HG03139 (cell line): Measurements from ENCODE around the gene GNAI2.
A peak's percentile ranks its signal among the peaks of the same experiment; 100 is the strongest.
"Not testable (repeated sequence)": the region's sequence is repeated elsewhere in the genome, so short reads cannot be mapped to it uniquely, and the experiment has no call there.

ENCODE experiments used
- ATAC-seq: cut with Tn5 transposase; IDR thresholded peaks from one replicate; pipeline ENCODE4 v1.9.1; 2021; ENCODE audit not compliant: unreplicated experiment

GNAI2 gene

DNA sequence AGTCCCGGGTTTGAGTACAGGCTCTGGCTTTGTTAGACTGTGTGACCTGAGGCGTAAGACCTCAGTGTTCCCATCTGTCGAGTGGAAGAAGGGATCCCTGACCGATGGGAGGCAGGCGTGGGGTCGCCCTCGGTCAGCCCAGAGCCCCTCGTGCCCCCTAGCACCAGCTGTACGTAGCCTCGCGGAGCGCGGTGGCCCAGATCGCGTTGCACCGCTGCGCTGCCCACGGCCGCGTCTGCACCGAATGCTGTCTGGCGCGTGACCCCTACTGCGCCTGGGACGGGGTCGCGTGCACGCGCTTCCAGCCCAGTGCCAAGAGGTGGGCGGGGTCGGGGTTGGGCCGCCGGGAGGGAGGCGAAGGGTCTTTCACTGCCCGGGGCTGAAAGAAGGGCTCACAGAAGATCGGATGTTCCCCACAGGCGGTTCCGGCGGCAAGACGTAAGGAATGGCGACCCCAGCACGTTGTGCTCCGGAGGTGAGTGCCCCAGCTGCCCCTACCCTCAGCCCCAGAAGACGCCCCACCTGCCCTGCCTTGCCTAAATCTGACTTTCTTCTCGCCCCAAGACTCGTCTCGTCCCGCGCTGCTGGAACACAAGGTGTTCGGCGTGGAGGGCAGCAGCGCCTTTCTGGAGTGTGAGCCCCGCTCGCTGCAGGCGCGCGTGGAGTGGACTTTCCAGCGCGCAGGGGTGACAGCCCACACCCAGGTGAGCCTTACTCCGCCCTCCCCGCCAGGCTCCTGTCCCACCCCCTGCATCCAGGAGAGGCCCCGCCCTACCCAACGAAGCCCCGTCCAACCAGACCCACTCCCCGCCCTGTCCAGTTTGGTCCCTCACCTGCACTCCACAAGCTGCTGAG is 39.4 kb downstream of the GNAI2 start:
- no peak for ATAC-seq

DNA sequence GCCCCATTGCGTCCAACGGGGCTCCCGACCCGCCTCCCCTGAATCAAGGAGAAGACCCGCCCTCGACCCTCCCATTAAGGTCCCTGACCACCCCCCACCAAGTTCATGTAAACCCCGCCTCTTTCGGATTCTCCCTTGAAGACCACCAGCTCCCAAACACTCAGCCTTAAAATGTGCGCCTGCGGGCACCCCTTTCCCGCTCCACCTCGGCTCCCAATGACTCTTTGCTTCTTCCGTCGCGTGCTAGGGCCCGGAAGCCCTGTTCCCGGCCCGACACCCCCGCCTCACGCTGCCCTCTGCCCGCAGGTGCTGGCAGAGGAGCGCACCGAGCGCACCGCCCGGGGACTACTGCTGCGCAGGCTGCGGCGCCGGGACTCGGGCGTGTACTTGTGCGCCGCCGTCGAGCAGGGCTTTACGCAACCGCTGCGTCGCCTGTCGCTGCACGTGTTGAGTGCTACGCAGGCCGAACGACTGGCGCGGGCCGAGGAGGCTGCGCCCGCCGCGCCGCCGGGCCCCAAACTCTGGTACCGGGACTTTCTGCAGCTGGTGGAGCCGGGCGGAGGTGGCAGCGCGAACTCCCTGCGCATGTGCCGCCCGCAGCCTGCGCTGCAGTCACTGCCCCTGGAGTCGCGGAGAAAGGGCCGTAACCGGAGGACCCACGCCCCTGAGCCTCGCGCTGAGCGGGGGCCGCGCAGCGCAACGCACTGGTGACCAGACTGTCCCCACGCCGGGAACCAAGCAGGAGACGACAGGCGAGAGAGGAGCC is 40.2 kb downstream of the GNAI2 start:
- no peak for ATAC-seq

DNA sequence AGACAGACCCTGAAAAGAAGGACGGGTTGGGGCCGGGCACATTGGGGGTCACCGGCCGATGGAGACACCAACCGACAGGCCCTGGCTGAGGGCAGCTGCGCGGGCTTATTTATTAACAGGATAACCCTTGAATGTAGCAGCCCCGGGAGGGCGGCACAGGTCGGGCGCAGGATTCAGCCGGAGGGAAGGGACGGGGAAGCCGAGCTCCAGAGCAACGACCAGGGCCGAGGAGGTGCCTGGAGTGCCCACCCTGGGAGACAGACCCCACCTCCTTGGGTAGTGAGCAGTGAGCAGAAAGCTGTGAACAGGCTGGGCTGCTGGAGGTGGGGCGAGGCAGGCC is 40.7 kb downstream of the GNAI2 start:
- ATAC-seq, result no peak

DNA sequence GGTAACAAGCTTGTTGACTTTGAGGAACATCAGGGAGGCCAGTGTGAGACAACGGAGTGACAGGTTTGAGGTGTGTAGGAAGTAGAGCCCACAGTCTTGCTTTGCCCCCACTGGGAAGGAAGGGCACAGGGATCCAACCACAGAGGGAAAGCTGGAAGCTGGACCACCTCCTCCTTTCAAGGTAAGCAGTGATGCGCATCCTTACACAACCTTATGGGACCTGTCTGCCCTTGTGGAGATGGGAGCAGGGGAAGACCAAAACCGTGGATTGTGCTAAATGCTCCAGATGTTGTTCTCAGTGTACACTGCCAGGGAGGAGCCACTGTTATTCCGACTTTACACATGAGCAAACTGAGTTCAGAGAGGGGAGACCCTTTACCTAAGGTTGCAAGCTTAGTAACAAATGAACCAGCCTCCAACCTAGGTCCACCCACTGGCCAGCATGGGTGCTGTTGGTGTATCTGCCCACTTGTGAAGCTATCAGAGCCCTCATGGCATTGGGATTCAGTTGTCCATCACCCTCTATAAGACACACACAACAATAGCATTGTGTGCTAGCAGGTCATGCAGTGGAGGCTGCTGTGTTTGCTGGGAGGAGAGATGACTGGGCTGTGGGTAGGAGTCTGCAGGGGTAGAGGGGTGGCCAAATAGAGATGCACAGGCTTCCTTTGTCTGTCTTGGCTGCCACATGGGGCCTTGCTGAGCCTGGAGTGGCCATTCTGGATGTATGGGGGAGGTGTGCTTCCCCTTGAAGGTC is 42.3 kb downstream of the GNAI2 start:
- ATAC-seq, result no peak

DNA sequence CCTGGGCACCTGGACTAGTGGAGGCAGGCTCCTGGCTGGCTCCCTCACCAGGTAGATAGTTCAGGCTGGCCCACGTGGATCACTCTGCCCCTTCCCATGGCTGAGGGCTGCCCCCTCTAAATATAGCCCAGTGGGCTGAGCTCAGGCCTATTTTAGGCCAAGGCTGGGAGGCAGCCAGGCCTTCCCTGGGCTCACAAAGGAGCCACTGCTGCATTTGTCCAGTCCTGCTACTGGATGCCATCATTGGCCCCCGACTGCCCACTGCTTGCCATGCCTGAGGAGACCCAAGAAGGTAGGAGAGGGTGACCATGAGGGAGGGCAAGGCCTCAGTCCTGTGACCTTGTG is 42.8 kb downstream of the GNAI2 start, which contains the start of gene LSMEM2:
TSS of gene LSMEM2 (plus strand) at position 208 of the 345 bp plus-strand sequence. CDS start at position 235, 27 bp downstream.
- no peak for ATAC-seq

DNA sequence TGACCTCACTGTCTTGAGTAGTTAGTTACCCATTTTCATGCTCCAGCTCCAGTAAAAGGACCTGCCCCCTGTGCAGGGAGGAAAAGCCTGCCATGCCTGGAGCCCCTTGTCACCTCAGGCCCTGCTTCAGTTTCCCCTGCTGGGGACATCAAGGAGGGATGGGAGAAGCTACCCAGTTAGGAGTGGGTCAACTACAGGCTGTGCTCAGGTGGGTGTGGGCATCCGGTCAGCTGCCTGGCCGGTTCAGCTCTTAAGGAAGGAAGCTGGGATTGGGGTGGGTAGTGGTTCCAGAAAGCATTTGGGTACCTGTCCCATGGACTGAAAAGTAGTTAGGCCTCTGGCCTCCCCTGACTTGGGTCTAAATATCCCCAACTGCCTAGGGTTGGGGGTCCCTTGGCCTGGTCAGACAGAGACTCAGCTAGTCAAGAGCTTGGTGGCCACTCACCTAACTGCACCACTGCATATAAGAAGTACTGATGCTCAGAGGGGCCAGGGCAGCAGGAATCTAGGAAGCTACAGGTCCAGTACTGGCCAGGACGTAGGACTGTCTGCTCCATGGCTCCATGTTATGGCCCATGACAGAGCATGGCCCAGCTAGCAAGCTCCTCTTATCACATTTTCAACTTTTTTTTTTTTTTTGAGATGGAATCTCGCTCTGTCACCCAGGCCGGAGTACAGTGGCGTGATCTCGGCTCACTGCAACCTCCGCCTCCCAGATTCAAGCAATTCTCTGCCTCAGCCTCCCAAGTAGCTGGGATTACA is 43.4 kb downstream of the GNAI2 start:
- no peak for ATAC-seq

DNA sequence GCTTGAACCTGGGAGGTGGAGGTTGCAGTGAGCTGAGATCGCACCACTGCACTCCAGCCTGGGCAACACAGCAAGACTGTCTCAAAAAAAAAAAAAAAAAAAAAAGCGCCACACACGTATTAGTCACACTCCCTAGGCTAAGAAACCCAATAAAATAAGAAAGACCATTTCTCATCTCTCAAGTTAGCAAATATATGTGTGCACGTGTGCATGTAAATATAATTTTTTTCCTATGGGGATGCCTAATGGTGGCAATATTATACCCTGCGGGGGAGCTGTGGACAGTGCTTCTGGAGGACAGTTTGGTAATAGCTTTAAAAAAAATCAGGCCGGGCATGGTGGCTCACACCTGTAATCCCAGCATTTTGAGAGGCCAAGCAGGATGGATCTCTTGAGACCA is 48.1 kb downstream of the GNAI2 start:
- not testable (repeated sequence) for ATAC-seq

DNA sequence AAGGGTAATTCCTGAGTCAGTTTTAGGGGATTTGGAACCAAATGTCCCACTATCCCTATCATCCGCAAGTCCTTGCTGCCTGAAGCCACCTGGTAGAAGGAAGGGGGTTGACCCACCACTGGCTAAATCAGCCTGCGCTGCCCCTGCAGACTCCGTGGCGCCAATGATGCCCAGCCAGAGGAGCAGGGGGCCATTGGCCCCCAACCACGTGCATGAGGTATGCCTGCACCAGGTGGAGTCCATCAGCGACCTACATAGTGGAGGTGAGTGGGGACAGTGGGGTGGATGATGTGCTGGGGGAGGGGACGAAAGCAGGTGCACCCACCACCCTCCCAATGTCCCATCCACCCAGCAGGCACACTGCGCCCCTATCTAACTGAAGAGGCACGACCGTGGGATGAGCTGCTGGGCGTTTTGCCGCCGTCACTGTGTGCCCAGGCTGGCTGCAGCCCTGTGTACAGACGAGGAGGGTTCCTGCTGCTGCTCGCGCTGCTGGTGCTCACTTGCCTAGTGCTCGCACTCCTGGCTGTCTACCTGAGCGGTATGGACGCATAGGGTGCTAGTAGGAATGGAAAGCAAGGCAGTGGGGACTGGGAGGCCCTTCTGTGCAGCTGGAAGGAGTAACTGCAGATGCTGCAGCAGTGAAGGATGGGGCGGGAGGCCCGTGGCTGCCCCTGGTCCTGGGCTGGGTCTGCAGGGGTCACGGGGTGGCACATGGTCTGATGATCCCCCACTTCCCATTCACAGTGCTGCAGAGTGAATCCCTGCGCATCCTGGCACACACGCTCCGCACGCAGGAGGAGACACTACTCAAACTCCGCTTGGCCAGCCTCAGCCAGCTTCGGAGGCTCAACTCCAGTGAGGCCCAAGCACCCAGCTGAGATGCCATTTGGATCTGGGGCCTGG is 50.6 kb downstream of the GNAI2 start:
- no peak for ATAC-seq

DNA sequence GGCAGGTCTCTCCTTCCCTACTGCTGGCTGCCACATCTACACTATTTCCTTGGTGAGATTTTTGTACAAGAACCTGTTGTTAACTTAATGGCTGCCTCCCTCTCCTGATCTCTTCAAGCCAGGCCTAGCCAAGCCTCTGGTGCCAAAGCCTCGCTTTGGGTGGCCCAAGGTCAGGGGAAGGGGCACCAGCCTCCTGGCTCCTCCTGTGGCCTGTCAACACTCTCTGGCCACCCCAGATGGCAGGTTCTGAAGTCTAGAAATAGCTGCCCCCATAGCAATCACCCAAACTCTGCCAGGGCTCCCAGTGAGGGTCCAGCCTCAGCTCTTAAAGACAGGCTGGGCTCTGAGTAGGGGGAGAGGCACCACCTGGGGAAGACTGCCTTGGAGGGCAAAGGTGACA is 51.3 kb downstream of the GNAI2 start:
- ATAC-seq, result no peak

DNA sequence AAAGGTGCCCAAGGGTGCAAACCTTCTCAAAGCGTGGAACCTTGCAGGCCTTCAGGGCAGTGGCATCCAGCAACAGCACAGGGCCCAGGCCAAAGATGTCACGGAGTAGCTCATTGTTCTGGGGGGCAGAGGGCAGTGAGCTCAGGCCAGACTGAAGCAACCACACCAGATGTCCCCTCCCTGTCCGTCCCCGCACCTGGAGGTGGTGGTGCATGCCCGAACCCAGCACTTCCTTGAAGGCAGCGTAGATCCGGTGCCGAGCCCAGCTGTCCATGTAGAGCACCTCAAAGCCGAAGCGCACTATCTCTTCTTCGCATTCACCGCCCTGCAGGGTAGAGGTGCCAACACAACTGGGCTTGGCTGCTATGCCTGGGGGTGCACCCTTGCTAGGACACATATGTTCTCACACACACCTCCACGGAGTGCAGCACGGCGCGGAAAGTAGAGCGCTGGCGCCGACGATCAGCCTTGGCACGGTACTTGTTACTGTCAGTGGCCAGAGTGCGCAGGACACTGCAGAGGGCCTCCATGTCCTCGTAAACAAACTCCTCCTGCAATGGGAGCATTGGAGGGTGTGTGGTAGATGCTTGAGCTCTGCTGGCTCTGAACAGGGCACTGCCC is 52.5 kb downstream of the GNAI2 start:
- no peak for ATAC-seq

DNA sequence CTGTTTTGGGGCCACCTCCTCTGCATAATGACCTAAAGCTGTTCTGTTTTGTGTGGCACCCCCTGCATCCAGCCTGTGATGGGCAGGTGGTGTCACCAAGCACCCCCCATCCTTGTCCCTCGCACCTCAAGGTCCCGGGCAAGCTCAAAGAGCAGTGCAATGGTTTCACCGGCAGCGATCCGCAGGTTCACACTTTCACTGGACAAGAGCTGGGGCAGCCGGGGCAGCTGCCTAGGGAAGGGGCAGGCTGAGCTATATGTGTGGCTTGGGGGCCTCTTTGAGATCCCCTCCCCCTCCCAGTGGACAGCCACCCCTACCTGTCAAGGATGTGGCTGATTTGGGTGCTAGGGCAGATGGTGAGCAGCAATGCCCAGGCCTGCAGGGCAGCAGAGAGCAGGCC is 53.1 kb downstream of the GNAI2 start:
- no peak for ATAC-seq

DNA sequence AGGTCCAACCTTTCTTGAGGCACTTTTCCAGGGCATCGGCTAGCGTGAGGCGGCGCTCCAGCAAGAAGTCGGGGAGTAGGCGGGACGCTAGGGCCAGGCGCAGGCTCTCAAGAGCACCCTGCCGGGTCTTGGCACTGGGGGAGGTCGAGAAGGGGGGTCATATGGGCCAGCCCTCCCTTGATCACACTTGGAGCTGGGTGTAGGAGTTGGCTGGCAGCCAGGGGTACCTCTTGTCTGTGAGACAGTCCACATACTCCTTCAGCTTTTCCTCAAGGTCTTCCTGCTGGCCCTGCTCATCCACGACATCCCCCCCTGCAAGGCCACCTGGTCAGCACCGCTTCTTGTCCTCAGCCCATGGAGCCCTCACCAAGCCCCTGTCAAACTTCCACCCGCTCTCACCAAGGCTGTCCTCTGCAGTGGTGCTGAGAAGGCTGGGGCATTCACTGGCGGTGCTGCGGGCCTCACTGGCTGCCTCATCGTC is 54.2 kb downstream of the GNAI2 start:
- no peak for ATAC-seq

DNA sequence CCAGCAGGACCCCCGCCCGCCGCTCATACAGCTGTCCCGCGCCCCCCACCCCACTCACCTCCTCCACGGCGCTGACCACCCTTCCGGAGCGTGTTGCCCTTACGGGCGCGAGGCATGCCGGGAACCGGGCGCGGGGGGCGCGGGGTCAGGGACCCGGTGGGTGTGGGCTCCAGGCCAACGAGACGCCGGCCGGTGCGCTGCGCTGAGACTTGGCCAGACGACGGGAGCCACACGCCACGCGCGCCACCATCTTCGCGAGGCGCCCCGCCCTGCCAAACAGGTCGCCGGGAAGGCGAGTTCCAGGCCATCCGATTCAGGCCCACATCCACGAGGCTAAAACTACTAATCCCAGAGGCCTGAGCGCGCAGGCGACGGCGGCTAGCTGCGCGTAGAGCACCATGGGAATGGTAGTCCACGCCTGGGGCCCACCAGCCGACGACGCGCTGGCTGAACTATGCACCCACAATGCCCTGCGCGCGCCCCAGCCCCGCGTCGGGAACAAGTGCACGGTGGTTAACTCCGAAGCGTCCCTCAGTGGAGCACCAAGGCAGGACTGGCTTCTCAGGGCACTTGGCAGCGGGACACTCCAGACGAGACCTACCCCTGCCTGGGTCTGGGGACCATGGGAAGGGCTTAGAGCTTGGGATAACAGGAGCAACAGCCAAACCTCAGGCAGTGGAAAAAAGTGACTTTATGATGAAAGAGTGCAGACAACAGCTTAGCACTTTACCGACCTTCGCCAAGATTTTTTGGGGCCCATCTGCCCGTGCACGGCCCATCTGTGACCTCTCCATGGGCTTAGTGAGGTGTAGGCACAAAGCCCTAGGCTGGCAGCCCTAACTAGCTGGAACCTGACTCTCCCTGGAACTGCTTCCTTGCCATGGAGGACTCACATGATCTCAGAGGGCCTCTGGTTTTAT is 56.4 kb downstream of the GNAI2 start, which contains the start of gene IFRD2:
TSS of gene IFRD2 (minus strand) at position 271 of the 920 bp plus-strand sequence. CDS start at position 116, 155 bp downstream.
- ATAC-seq, result peak; percentile 93

DNA sequence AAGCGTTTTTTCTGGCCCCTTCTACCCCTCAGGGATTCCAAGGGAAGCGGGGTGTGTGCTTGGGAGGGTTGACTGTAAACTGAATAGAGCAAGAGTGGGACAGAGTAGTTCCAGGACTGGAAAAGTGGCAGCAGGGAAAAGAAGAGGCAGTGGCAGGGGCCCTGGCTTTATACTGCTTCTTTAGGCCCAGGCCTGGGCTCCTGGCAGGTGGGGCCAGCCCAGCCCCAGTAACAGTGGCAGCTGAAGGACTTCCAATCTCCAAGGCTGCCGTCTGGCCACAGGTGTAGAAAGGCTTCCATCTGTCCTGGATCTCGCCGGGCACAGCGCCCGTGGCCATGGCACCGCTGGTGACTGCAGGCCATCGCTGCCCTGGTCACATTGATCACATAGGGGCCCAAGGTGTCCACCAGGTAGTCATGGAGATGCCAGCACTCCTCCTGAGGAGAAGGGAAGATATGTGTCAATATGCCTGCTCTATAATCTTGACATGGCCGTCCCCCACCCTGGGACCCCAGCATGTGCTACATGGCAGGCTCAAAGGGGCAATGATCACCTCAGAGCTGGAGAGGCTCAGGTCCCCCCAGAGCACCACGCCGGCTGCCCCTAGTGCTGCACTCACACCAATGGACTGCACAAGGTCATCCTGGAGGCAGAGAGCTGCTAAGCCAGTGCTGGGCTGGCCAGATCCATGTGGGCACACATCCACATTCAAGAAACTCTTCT is 57.2 kb downstream of the GNAI2 start:
- ATAC-seq, result no peak

DNA sequence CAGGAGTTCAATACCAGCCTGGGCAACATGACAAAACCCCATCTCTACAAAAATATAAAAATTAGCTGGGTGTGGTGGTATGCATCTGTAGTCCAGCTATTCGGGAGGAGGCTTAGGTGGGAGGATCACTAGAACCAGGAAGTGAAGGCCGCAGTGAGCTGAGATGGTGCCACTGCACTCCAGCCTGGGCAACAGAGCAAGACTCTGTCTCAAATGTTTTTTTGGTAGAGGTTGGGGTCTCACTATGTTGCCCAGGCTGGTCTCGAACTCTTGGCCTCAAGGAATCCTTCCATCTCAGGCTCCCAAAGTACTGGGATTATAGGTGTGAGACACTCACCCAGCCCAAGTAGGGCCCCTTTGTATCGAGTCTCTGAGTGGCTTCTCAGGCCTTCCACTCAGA is 58.1 kb downstream of the GNAI2 start:
- ATAC-seq, result no peak

DNA sequence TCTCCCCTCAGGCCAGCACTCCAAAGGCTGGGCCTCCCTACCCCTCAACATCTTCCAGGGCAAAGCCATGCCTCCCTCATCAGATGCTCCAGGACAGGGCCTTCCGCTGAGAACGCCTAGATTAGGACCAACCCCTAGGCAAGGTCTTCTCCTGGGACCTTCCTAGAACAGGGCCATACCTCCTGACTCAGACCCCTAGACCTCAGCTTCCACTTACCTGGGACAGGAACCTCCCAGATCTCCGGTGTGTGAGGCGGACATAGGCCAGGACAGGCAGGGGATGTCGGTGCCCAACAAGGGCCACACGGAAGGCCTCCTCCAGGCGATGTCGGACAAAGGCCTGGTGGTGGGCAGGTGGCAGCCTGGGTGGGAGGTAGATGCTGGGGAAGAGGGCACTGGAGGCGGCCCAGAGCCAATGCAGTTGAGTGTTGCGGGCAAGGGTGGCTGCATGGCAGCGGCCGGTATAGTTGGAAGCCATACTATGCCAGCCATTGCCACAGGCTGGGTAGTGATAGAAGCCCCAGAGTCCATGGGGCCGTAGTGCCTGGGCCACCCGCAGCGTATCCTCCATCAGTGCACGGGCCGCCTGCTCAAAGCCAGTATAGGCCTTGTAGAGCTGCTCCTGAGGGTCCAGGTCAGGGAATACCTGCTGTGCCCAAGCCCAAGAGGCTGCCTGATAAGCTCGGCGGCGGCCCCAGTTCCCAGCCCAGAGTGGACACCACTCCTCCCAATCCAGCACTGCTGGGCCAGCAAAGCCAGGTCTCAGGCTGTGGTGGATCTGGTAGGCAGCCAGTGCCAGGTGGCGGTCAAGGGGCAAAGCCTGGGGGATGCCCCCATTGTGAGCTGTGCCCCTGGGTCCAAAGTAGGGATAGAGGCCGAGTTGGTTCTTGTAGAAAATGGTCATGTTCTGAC is 58.7 kb downstream of the GNAI2 start:
- no peak for ATAC-seq
